DND-41 (cell line): Measurements from ENCODE around the gene CTDP1.

Experiments used
- ATAC-seq: fragments of 200-7000 bp; cut with Tn5 transposase; 3 replicates; pipeline ENCODE4 v1.9.1; 2021; ENCODE audit warnings: low read depth; ENCODE audit not compliant: insufficient read depth
- DNase-seq: peaks from one replicate; pipeline ENCODE4 v3.0.0-alpha.2; 2020
- H2AFZ ChIP-seq: 2 replicates; pipeline ENCODE4 v1.6.0; 2012; ENCODE audit warnings: low read depth, low read length
- H3K27ac ChIP-seq: 2 replicates; pipeline ENCODE4 v1.5.1; 2012; ENCODE audit warnings: low read length, inconsistent platforms
- H3K27me3 ChIP-seq: fragments of 200-600 bp; sonication (generic); 2 replicates; pipeline ENCODE4 v1.6.0; 2012; ENCODE audit warnings: low read length, mild to moderate bottlenecking, inconsistent platforms; ENCODE audit not compliant: insufficient read depth, poor library complexity
- H3K36me3 ChIP-seq: 2 replicates; pipeline ENCODE4 v1.5.1; 2012; ENCODE audit warnings: low read length, inconsistent platforms; ENCODE audit not compliant: insufficient read depth
- H3K4me1 ChIP-seq: 2 replicates; pipeline ENCODE4 v1.5.1; 2012; ENCODE audit warnings: mild to moderate bottlenecking, low read length; ENCODE audit not compliant: insufficient read depth
- H3K4me2 ChIP-seq: 2 replicates; pipeline ENCODE4 v1.6.0; 2012; ENCODE audit warnings: mild to moderate bottlenecking, moderate library complexity, low read length, inconsistent platforms; ENCODE audit not compliant: insufficient read depth
- H3K4me3 ChIP-seq, 2 experiments: fragments of 200-600 bp in 1 of 2; shearing (Covaris generic) in 1 of 2; 2 replicates each; pipeline ENCODE4 v1.5.1; 2012 to 2016; ENCODE audit warnings: inconsistent platforms in 2 of 2, low read length in 2 of 2, mild to moderate bottlenecking in 2 of 2, low read depth in 1 of 2, moderate library complexity in 1 of 2
- H3K79me2 ChIP-seq: 2 replicates; pipeline ENCODE4 v1.6.0; 2012; ENCODE audit warnings: low read length, inconsistent platforms; ENCODE audit not compliant: insufficient read depth
- H3K9ac ChIP-seq: 2 replicates; pipeline ENCODE4 v1.6.0; 2012; ENCODE audit warnings: low read depth, mild to moderate bottlenecking, inconsistent platforms, low read length, moderate library complexity
- H3K9me3 ChIP-seq: 2 replicates; pipeline ENCODE4 v1.5.1; 2012; ENCODE audit warnings: low read length, moderate library complexity, mild to moderate bottlenecking, inconsistent platforms; ENCODE audit not compliant: insufficient read depth, severe bottlenecking
- H4K20me1 ChIP-seq: 2 replicates; pipeline ENCODE4 v1.6.0; 2012; ENCODE audit warnings: low read length; ENCODE audit not compliant: insufficient read depth
- EZH2 ChIP-seq: IDR thresholded peaks from 3 replicates; pipeline ENCODE4 v1.6.1; 2012; ENCODE audit warnings: borderline replicate concordance, low read depth, mild to moderate bottlenecking, moderate library complexity, low read length, inconsistent platforms; ENCODE audit not compliant: severe bottlenecking
- TF ChIP-seq, protein P1 (sequence below): IDR thresholded peaks from 2 replicates; pipeline ENCODE4 v1.5.1; 2012; ENCODE audit warnings: borderline replicate concordance, low read length, moderate library complexity, mild to moderate bottlenecking; ENCODE audit not compliant: poor library complexity, severe bottlenecking; ENCODE audit errors: extremely low read depth

The CTDP1 gene

DNA sequence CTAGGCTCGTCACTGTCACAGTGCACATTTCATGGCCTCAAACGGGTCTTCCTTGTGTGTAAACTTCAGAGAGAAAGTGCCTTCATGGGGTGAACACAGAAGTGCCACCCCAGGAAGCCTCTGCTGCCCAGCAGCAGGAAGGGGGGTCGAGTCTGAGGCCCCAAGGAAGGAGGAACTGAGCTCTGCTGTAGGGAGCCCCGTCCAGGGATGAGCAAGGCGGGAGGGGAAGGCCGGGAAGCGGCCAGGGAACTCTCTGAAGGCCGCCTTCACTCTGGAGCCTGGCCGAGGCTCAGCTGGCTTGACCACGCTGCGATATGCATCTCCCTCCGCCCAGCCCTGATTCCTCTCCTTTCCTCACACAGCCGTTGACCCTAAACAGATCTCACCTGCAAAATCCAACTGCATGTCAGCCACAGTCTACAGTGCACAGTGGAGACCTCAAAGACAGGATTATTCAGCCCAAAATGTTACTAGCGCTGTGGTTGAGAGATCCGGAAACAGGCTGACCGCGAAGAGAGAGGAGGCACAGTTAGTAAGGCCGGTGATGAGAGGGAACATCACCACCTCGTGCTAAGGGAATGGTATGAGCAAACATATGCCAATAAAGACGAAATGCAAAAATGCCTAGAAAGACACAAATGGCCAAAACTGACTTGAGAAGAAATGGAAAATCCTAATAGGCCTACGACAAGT, 34.2 kb upstream of the CTDP1 start:
- Histone ChIP-seq H3K27me3 (no peaks in the 10 kb centered on the region), H3K27ac (peak overlapping the region; percentile 70), H3K36me3 (no peaks in the 10 kb centered on the region), H2AFZ (peak overlapping the region; percentile 37; the same call in 1 of the 2 replicates), H3K4me2 (peak overlapping the region; percentile 48), H3K4me3 (peak overlapping the region in 1 of 2 experiments; percentile 25; a peak in 1 of 4 replicates), H3K4me1 (peaks cover 37% of the 10 kb centered on the region), H4K20me1 (no peaks in the 10 kb centered on the region), H3K9ac (peak overlapping the region; percentile 32), H3K79me2 (no peaks in the 10 kb centered on the region), H3K9me3 (no peaks in the 10 kb centered on the region)
- TF ChIP-seq, protein P1, sequence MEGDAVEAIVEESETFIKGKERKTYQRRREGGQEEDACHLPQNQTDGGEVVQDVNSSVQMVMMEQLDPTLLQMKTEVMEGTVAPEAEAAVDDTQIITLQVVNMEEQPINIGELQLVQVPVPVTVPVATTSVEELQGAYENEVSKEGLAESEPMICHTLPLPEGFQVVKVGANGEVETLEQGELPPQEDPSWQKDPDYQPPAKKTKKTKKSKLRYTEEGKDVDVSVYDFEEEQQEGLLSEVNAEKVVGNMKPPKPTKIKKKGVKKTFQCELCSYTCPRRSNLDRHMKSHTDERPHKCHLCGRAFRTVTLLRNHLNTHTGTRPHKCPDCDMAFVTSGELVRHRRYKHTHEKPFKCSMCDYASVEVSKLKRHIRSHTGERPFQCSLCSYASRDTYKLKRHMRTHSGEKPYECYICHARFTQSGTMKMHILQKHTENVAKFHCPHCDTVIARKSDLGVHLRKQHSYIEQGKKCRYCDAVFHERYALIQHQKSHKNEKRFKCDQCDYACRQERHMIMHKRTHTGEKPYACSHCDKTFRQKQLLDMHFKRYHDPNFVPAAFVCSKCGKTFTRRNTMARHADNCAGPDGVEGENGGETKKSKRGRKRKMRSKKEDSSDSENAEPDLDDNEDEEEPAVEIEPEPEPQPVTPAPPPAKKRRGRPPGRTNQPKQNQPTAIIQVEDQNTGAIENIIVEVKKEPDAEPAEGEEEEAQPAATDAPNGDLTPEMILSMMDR, result no peak
- TF ChIP-seq EZH2, result no peak
- peak; percentile 93 for ATAC-seq
- DNase-seq, result peak; percentile 73

DNA sequence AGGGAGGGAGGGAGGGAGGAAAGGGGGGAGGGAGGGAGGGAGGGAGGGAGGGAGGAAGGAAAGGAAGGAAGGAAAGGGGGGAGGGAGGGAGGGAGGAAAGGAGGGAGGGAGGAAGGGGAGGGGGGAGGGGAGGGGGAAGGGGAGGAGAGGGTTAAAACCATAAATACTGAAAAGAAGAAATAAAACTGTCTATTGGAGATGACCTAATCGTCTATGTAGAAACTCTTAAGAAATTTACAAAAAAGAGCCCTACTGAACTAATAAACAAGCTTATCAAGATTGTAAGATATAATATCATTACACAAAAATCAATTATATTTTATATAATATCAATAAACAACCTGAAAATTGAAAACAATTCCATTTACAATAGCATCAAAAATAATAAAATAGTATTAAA, 32.3 kb upstream of the CTDP1 start:
- ATAC-seq (no peak), DNase-seq (no peak)
- H3K27me3 ChIP-seq, result no peaks in the 10 kb centered on the region
- H3K4me3 ChIP-seq, result no peak overlapping the region
- H3K4me2 ChIP-seq, result no peak overlapping the region
- H3K9ac ChIP-seq, result no peak overlapping the region
- H2AFZ ChIP-seq, result no peak overlapping the region
- H3K27ac ChIP-seq, result no peak overlapping the region
- peaks cover 37% of the 10 kb centered on the region for H3K4me1 ChIP-seq
- no peaks in the 10 kb centered on the region for H3K36me3 ChIP-seq
- H3K79me2 ChIP-seq, result no peaks in the 10 kb centered on the region
- no peaks in the 10 kb centered on the region for H4K20me1 ChIP-seq
- no peaks in the 10 kb centered on the region for H3K9me3 ChIP-seq
- TF ChIP-seq, protein P1, result no peak
- no peak for TF ChIP-seq EZH2

DNA sequence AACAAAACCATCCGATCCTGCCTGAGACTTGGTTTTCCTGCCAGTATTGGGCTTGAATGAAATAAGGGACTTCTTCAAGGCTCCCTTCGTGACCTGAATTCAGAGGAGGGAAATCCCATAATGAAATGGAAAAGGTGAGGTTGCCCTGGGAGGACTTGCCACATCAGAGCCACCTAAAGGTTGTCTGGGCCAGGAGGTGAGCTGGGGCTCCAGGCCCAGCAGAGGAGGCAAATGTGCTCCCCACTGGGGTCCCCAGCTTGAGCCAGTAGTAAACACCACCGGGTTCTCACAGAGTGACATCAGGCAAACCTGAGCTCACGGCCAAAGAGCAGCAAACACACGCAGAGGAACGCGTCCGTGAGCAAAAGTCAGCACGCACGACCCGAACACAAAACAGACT, 28.6 kb upstream of the CTDP1 start:
- Histone ChIP-seq H3K4me1 (peaks cover 3% of the 10 kb centered on the region; the same call in 1 of the 2 replicates), H3K27ac (no peak overlapping the region), H3K4me2 (no peak overlapping the region), H3K4me3 (no peak overlapping the region), H4K20me1 (no peaks in the 10 kb centered on the region), H3K27me3 (no peaks in the 10 kb centered on the region), H3K36me3 (no peaks in the 10 kb centered on the region), H3K9me3 (no peaks in the 10 kb centered on the region), H3K79me2 (no peaks in the 10 kb centered on the region), H2AFZ (no peak overlapping the region), H3K9ac (no peak overlapping the region)
- no peak for DNase-seq
- TF ChIP-seq EZH2, result no peak
- TF ChIP-seq, protein P1, result no peak
- no peak for ATAC-seq
